ENCODE measurements around the gene RNF220. TPM values are rescaled to one million over a fixed set of nuclear protein-coding genes. Genes with fewer than 3 reads are reported as not detected.

RNF220 gene
- total and polyA plus RNA-seq, 2 of the 13 experiments (the other 11 are each of a cell fraction or from before 2014, with no cell fraction given), result 48.2 to 72.1 TPM

DNA sequence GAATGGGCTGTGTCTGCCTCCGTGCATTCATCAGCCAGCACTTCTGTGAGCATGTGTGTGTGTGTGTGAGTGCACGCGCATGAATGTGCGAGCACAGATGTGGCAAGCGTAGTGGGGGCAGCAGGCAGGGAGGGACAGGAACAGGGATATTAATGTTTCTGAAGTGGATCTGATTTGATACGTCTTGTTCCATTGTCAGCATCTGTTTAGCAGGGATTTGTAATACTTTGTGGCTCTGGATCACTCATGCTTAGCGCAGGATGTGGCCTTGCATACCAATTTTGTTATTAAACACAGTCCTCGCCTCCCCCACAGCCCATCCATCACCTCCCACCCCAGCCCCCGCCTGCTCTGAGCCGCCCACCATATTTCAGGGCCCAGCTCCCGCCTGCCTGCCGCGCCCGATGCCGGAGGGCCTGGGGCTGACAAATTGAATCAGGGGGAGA, 216.8 kb downstream of the RNF220 start (continued):
- TF ChIP-seq, protein P1, sequence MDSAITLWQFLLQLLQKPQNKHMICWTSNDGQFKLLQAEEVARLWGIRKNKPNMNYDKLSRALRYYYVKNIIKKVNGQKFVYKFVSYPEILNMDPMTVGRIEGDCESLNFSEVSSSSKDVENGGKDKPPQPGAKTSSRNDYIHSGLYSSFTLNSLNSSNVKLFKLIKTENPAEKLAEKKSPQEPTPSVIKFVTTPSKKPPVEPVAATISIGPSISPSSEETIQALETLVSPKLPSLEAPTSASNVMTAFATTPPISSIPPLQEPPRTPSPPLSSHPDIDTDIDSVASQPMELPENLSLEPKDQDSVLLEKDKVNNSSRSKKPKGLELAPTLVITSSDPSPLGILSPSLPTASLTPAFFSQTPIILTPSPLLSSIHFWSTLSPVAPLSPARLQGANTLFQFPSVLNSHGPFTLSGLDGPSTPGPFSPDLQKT (CRISPR knock-in tag; IDR thresholded peaks at IDR 0.05; ENCODE audit: borderline replicate concordance), result no peak
- TF ChIP-seq SRSF1 (optimal IDR thresholded peaks at IDR 0.05; ENCODE audit: low read depth, low read length) (no peak), TCF7 (IDR thresholded peaks at IDR 0.05; ENCODE audit: low read depth) (no peak), SMARCC2 (IDR thresholded peaks at IDR 0.05) (no peak), ARID2 (CRISPR knock-in tag; IDR thresholded peaks at IDR 0.05; ENCODE audit: borderline replicate concordance) (no peak), ZNF12 (CRISPR knock-in tag; IDR thresholded peaks at IDR 0.05) (no peak), ELF3 (CRISPR knock-in tag; IDR thresholded peaks at IDR 0.05) (no peak), ZNF777 (CRISPR knock-in tag; IDR thresholded peaks at IDR 0.05) (no peak), RXRB (CRISPR knock-in tag; IDR thresholded peaks at IDR 0.05; ENCODE audit: borderline replicate concordance) (no peak)
- TF ChIP-seq, protein P2, sequence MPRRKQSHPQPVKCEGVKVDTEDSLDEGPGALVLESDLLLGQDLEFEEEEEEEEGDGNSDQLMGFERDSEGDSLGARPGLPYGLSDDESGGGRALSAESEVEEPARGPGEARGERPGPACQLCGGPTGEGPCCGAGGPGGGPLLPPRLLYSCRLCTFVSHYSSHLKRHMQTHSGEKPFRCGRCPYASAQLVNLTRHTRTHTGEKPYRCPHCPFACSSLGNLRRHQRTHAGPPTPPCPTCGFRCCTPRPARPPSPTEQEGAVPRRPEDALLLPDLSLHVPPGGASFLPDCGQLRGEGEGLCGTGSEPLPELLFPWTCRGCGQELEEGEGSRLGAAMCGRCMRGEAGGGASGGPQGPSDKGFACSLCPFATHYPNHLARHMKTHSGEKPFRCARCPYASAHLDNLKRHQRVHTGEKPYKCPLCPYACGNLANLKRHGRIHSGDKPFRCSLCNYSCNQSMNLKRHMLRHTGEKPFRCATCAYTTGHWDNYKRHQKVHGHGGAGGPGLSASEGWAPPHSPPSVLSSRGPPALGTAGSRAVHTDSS (CRISPR knock-in tag; conservative IDR thresholded peaks at IDR 0.05), result no peak
- TF ChIP-seq, protein P3, sequence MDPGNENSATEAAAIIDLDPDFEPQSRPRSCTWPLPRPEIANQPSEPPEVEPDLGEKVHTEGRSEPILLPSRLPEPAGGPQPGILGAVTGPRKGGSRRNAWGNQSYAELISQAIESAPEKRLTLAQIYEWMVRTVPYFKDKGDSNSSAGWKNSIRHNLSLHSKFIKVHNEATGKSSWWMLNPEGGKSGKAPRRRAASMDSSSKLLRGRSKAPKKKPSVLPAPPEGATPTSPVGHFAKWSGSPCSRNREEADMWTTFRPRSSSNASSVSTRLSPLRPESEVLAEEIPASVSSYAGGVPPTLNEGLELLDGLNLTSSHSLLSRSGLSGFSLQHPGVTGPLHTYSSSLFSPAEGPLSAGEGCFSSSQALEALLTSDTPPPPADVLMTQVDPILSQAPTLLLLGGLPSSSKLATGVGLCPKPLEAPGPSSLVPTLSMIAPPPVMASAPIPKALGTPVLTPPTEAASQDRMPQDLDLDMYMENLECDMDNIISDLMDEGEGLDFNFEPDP (CRISPR knock-in tag; conservative IDR thresholded peaks at IDR 0.05), result no peak
- TF ChIP-seq, protein P4, sequence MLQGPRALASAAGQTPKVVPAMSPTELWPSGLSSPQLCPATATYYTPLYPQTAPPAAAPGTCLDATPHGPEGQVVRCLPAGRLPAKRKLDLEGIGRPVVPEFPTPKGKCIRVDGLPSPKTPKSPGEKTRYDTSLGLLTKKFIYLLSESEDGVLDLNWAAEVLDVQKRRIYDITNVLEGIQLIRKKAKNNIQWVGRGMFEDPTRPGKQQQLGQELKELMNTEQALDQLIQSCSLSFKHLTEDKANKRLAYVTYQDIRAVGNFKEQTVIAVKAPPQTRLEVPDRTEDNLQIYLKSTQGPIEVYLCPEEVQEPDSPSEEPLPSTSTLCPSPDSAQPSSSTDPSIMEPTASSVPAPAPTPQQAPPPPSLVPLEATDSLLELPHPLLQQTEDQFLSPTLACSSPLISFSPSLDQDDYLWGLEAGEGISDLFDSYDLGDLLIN (CRISPR knock-in tag; IDR thresholded peaks at IDR 0.05; ENCODE audit: borderline replicate concordance), result no peak
